Suprapubic skin (tissue), 4 donors: Measurements from ENCODE around the gene PDE6B. TPM values are rescaled to one million over a fixed set of nuclear protein-coding genes. Genes with fewer than 3 reads are reported as not detected.

Experiments
- DNase-seq, 2 donors: peaks; one replicate each; pipeline ENCODE4 v3.0.0-alpha.2; 2019; ENCODE audit warnings: low spot score in 2 of 2
- H3K27ac ChIP-seq: fragments of 200-600 bp; sonication (generic); one replicate; pipeline ENCODE4 v1.5.1; 2019
- H3K27me3 ChIP-seq: fragments of 200-600 bp; sonication (generic); one replicate; pipeline ENCODE4 v1.5.1; 2019
- H3K36me3 ChIP-seq: fragments of 200-600 bp; sonication (generic); one replicate; pipeline ENCODE4 v1.5.1; 2019
- H3K4me1 ChIP-seq: fragments of 200-600 bp; sonication (generic); one replicate; pipeline ENCODE4 v1.5.1; 2019
- H3K4me3 ChIP-seq: fragments of 200-600 bp; sonication (generic); one replicate; pipeline ENCODE4 v1.5.1; 2019; ENCODE audit warnings: mild to moderate bottlenecking
- H3K9me3 ChIP-seq: fragments of 200-600 bp; sonication (generic); one replicate; pipeline ENCODE4 v1.5.1; 2019
- CTCF ChIP-seq, 2 donors: fragments of 200-600 bp in 1 of 2; fragments of 450-650 bp in 1 of 2; sonication (generic) in 1 of 2; IDR thresholded peaks; one replicate each; pipeline ENCODE4 v1.5.1; 2016 to 2019; ENCODE audit warnings: antibody characterized with exemption in 2 of 2, mild to moderate bottlenecking in 1 of 2, moderate library complexity in 1 of 2
- EP300 ChIP-seq: sonication (generic); formaldehyde crosslinking; IDR thresholded peaks from one replicate; pipeline ENCODE4 v1.6.1; 2017; ENCODE audit warnings: antibody characterized with exemption
- POLR2A ChIP-seq, 2 donors: fragments of 450-650 bp; IDR thresholded peaks; one replicate each; pipeline ENCODE4 v1.6.1; 2017; ENCODE audit warnings: antibody characterized with exemption in 2 of 2, mild to moderate bottlenecking in 2 of 2, moderate library complexity in 2 of 2
- POLR2AphosphoS5 ChIP-seq, 3 donors: sonication (generic); formaldehyde crosslinking; IDR thresholded peaks; one replicate each; pipeline ENCODE4 v1.6.1; 2017; ENCODE audit warnings: antibody characterized with exemption in 3 of 3
- WGBS: methylation state at CpG from one replicate; pipeline ENCODE4 v1.1.5; 2018; 5-methylcytosine and 5-hydroxymethylcytosine counted together
- total RNA-seq, 4 donors: library from RNA; depleted of rRNA; stranded (reverse); fragments of >200 nt; gene quantifications; one replicate each; pipeline ENCODE4 v1.1.0, GENCODE V29; 2016

PDE6B gene
- total RNA-seq, 4 donors from 2014 or later, result 0.95 to 9.5 TPM; not detected in 2

GRCh38 chr4:657338-657833 lies 32.0 kb downstream of the PDE6B start:
- 80% methylated on average over 18 of the region's 23 CpGs for WGBS
- no peaks in the 10 kb centered on the region for H3K9me3 ChIP-seq

GRCh38 chr4:657834-658667 lies 32.7 kb downstream of the PDE6B start:
- Histone ChIP-seq H3K36me3 (no peaks in the 10 kb centered on the region), H3K27ac (no peak overlapping the region), H3K4me3 (no peak overlapping the region), H3K9me3 (no peaks in the 10 kb centered on the region), H3K27me3 (peaks cover 18% of the 10 kb centered on the region), H3K4me1 (no peaks in the 10 kb centered on the region)
- DNase-seq, result peak in 1 of 2 donors; percentile 61
- WGBS, result 85% methylated on average over 18 of the region's 27 CpGs
- TF ChIP-seq POLR2AphosphoS5 (IDR thresholded peaks at IDR 0.05) (no peak), CTCF (IDR thresholded peaks at IDR 0.05) (no peak), EP300 (no peak), POLR2A (IDR thresholded peaks at IDR 0.05) (no peak)

More at GRCh38 chr4:657338-657833, 32.0 kb downstream of the PDE6B start:
- DNase-seq, result peak in 1 of 2 donors; percentile 38
- TF ChIP-seq CTCF (IDR thresholded peaks at IDR 0.05) (no peak), POLR2A (IDR thresholded peaks at IDR 0.05) (no peak), POLR2AphosphoS5 (IDR thresholded peaks at IDR 0.05) (no peak), EP300 (no peak)
- Histone ChIP-seq H3K4me1 (no peaks in the 10 kb centered on the region), H3K36me3 (no peaks in the 10 kb centered on the region), H3K27ac (no peak overlapping the region), H3K27me3 (peaks cover 15% of the 10 kb centered on the region), H3K4me3 (no peak overlapping the region)

- WGBS, result 92% methylated on average over 27 of the region's 32 CpGs
- DNase-seq, result peak in 1 of 2 donors; percentile 38
- H3K4me3 ChIP-seq, result no peak overlapping the region
Observed at GRCh38 chr4:658681-659667, 33.6 kb downstream of the PDE6B start.

GRCh38 chr4:659851-660250 lies 34.5 kb downstream of the PDE6B start:
- H3K27ac ChIP-seq, result no peak overlapping the region
- WGBS, result 93% methylated on average over 4 of the region's 8 CpGs
- peak in 1 of 2 donors; percentile 32 for DNase-seq
- no peak overlapping the region for H3K4me3 ChIP-seq
- H3K9me3 ChIP-seq, result no peaks in the 10 kb centered on the region
- no peaks in the 10 kb centered on the region for H3K36me3 ChIP-seq
- H3K27me3 ChIP-seq, result peaks cover 17% of the 10 kb centered on the region
- peaks cover 11% of the 10 kb centered on the region for H3K4me1 ChIP-seq
- TF ChIP-seq CTCF (IDR thresholded peaks at IDR 0.05) (no peak), POLR2A (IDR thresholded peaks at IDR 0.05) (no peak), EP300 (no peak), POLR2AphosphoS5 (IDR thresholded peaks at IDR 0.05) (no peak)

More at GRCh38 chr4:658681-659667, 33.6 kb downstream of the PDE6B start:
- peaks cover 20% of the 10 kb centered on the region for H3K27me3 ChIP-seq
- H3K9me3 ChIP-seq, result no peaks in the 10 kb centered on the region
- H3K27ac ChIP-seq, result no peak overlapping the region
- H3K4me1 ChIP-seq, result peaks cover 9% of the 10 kb centered on the region
- TF ChIP-seq EP300 (no peak), POLR2A (IDR thresholded peaks at IDR 0.05) (no peak), POLR2AphosphoS5 (IDR thresholded peaks at IDR 0.05) (no peak), CTCF (IDR thresholded peaks at IDR 0.05) (no peak)
- no peaks in the 10 kb centered on the region for H3K36me3 ChIP-seq
